NT2/D1 (cell line): ENCODE results near the gene C2orf81.
"Not testable (repeated sequence)": the region's sequence is repeated elsewhere in the genome, so short reads cannot be mapped to it uniquely, and the experiment has no call there.

ENCODE experiments used
- DNase-seq: peaks from one replicate; pipeline ENCODE4 v3.0.0-alpha.2; 2011; ENCODE audit warnings: low read depth, low spot score
- H3K27me3 ChIP-seq: 2 replicates; pipeline ENCODE4 v1.6.0; 2011; ENCODE audit warnings: mild to moderate bottlenecking; ENCODE audit not compliant: insufficient read length, insufficient read depth
- H3K36me3 ChIP-seq: 2 replicates; pipeline ENCODE4 v1.6.1; 2011; ENCODE audit warnings: mild to moderate bottlenecking, low read length, mixed read lengths; ENCODE audit not compliant: insufficient read depth, insufficient read length
- H3K4me1 ChIP-seq: 2 replicates; pipeline ENCODE4 v1.5.1; 2011; ENCODE audit not compliant: insufficient read depth, insufficient read length
- H3K4me3 ChIP-seq: 2 replicates; pipeline ENCODE4 v1.5.1; 2011; ENCODE audit warnings: low read depth; ENCODE audit not compliant: insufficient read length
- H3K9ac ChIP-seq: 2 replicates; pipeline ENCODE4 v1.6.0; 2011; ENCODE audit warnings: low read depth; ENCODE audit not compliant: insufficient read length
- H3K9me3 ChIP-seq: 2 replicates; pipeline ENCODE4 v1.5.1; 2011; ENCODE audit warnings: mild to moderate bottlenecking, low read length; ENCODE audit not compliant: insufficient read depth
- SUZ12 ChIP-seq: IDR thresholded peaks from 2 replicates; pipeline ENCODE4 v1.6.1; 2011; ENCODE audit not compliant: insufficient read length, insufficient read depth; ENCODE audit errors: extremely low read depth
- YY1 ChIP-seq: IDR thresholded peaks from 2 replicates; pipeline ENCODE4 v1.6.1; 2011; ENCODE audit not compliant: insufficient read length, insufficient read depth
- ZNF274 ChIP-seq: IDR thresholded peaks from 2 replicates; pipeline ENCODE4 v1.6.1; 2011; ENCODE audit warnings: mild to moderate bottlenecking, low read depth, low read length

C2orf81 gene

DNA sequence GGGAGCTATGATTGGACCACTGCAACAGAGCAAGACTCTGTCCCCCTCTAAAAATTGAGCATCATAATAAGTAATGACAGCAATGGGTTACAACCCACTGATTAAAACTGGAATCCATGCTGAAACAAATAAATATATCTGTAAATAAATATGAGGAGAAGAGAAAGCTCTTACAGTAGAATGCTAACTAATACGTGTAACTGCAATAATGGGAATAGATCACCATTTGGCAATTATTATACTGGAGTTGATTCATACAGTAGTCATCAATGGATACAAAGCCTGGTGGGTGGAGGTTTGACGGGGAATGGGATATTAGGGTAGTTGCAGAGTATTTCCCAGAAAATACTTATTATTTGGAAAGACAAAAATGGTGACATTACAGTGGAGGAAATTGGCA, 27.4 kb upstream of the C2orf81 start:
- H3K9me3 ChIP-seq = no peaks in the 10 kb centered on the region
- no peaks in the 10 kb centered on the region for H3K4me1 ChIP-seq
- no peak overlapping the region for H3K4me3 ChIP-seq
- H3K36me3 ChIP-seq = no peaks in the 10 kb centered on the region
- H3K9ac ChIP-seq = no peak overlapping the region
- no peak for DNase-seq
- TF ChIP-seq SUZ12 = no peak
- no peak for TF ChIP-seq YY1
- TF ChIP-seq ZNF274 = no peak
- H3K27me3 ChIP-seq = no peaks in the 10 kb centered on the region

DNA sequence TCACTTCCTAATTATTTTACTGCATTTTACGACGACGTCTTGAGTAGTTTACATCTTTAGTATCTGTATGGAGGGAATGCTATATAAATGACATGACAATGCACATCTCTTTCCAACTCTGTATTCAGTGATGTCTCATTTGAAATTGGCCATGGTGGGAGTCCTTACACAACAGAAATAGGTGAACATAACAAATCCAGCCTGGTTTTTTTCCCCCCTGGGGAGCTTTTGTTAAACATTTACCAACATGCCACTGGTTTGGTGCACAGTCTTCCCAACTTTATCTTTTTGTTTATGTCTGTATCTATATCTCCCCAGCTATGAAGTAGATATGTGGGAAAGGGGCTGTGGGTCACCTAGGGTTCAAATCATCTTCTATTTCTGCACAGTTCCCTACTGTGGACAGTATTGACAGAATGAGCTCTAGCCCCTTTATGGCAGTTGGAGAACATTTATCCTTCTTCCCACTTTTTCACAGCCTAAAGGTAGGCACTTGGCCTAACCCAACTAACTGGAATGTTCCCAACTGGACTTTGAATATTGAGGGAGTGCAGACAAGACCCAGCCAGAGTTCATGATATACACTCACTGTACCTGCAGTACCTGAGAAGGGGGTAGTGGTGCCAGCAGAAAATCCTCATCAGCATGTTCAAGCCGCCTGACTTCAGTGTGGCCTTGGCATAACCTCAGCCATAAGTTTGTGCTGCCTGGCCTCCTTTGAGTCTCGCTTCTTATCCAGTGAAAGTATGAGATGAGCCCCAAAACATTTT, 26.0 kb upstream of the C2orf81 start:
- H3K4me1 ChIP-seq = no peaks in the 10 kb centered on the region
- no peak for TF ChIP-seq SUZ12
- TF ChIP-seq YY1 = no peak
- no peak for TF ChIP-seq ZNF274
- no peaks in the 10 kb centered on the region for H3K9me3 ChIP-seq
- no peak for DNase-seq
- no peak overlapping the region for H3K9ac ChIP-seq
- H3K27me3 ChIP-seq = no peaks in the 10 kb centered on the region
- H3K36me3 ChIP-seq = no peaks in the 10 kb centered on the region
- no peak overlapping the region for H3K4me3 ChIP-seq

DNA sequence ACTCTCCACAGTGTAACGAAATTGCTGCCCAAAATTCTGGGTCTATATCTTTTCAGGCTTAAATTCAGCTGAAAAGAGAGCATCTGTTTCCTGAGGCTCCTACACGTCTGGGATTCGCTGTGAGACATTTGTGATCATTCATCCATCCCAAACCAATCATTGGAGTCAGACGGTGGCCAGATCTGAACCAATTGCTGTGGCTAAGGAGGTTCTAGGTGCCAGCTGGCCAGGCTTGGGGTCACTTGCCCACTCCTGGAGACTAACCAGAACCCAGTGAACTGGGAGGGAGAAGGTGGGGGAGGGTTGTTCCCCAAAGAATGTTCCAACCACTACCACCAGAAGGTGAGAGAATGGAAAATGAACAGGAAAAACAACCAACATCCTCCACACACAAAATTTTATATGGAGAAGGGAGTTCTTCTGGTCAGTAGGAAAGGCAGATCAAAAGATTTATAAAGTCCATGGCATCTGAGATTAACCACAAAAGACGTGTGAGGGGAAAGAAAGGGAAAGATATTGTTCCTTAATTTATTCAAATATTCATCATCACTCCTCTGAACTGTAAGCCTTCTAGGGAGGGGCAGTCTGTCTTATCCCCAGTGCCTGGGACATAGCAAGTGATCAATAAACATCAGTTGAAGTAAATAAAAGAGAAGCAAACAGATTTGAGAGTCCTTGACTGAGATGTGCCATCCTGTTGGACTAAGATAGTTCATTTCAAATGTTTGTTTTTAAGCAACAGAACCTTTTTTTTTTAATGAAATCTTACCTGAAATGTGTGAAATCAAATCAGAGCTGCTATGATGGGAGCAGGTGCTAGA, 23.3 kb upstream of the C2orf81 start:
- H3K9ac ChIP-seq = no peak overlapping the region
- no peaks in the 10 kb centered on the region for H3K36me3 ChIP-seq
- TF ChIP-seq SUZ12 = no peak
- no peak for TF ChIP-seq YY1
- no peak for TF ChIP-seq ZNF274
- H3K4me1 ChIP-seq = no peaks in the 10 kb centered on the region
- no peaks in the 10 kb centered on the region for H3K27me3 ChIP-seq
- no peaks in the 10 kb centered on the region for H3K9me3 ChIP-seq
- DNase-seq = no peak
- no peak overlapping the region for H3K4me3 ChIP-seq

DNA sequence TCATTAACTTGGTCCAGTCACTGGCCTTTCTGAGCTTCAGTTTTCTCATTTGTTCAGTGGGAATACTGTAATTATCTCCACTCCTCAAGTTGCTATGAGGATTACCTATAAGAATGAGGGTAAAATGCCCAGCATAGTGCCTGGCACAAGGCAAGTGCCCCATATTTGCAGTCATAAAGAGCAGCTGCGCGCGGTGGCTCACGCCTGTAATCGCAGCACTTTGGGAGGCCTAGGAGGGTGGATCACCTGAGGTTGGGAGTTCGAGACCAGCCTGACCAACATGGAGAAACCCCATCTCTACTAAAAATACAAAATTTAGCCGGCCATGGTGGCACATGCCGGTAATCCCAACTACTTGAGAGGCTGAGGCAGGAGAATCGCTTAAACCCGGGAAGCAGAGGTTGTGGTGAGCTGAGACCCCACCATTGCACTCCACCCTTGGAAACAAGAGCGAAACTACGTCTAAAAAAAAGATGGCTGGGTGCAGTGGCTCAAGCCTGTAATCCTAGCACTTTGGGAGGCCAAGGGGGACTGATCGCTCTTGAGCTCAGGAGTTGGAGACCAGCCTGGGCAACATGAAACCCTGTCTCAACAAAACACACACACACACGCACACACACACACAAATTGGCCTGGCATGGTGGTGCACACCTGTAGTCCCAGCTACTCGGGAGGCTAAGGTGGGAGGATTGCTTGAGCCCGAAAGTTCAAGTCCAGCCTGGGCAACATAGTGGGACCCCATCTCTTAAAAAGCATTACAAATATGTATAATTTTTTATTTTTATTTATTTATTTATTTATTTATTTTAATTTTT, 21.3 kb upstream of the C2orf81 start:
- H3K36me3 ChIP-seq = peaks cover 15% of the 10 kb centered on the region
- H3K4me3 ChIP-seq = peak overlapping the region; percentile 78
- not testable (repeated sequence) for H3K4me1 ChIP-seq, DNase-seq, H3K27me3 ChIP-seq, H3K9me3 ChIP-seq
- peak overlapping the region; percentile 90 for H3K9ac ChIP-seq

DNA sequence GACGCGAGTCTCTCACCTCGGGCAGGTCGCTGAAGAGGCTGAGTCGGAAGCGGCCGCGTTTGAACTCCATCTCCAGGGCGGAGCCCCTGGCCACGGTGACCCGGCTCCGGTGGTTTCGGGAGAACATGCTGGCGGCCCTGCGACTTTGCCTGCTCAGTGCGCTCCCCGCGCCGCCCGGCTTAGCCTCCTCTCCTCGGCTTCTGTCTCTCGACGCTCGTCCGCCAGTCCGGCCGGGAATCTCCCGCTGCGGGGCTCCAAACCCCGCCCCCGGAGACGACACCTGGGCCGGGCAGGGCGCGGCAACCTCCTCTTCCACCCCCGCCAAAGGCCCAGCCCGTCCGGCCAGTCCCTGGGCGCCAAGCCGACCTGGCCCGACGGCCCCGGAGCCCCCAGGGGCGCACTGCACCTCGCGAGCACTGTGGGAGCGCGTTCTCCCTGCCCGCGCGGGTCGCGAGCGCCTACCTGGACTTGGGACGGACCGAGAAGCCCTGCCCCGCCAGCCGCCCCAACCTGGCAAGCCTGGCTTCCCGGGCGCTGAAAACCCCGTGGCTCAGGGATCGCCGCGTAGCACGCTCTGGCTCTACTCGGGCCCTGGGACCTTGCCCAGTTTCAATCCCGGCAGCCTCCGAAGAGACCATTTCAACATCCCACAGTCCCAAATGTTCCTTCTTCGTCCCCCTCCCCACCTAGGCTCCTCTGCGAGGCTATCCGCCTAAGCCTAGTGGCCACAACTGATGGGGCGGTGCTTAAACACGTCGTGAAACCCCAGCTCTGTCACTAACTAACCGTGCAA, 20.5 kb upstream of the C2orf81 start, which contains the start of gene RTKN:
TSS of gene RTKN (minus strand) at position 248 of the 793 bp plus-strand sequence. CDS start at position 127, 121 bp downstream.
- TF ChIP-seq YY1 (no peak), SUZ12 (no peak), ZNF274 (no peak)
- no peaks in the 10 kb centered on the region for H3K9me3 ChIP-seq
- H3K27me3 ChIP-seq = no peaks in the 10 kb centered on the region
- H3K9ac ChIP-seq = peak within 1 kb of the TSS; percentile 90
- no peak for DNase-seq
- peaks cover 16% of the 10 kb centered on the region for H3K36me3 ChIP-seq
- peaks cover 9% of the 10 kb centered on the region for H3K4me1 ChIP-seq
- peak within 1 kb of the TSS; percentile 78 for H3K4me3 ChIP-seq

DNA sequence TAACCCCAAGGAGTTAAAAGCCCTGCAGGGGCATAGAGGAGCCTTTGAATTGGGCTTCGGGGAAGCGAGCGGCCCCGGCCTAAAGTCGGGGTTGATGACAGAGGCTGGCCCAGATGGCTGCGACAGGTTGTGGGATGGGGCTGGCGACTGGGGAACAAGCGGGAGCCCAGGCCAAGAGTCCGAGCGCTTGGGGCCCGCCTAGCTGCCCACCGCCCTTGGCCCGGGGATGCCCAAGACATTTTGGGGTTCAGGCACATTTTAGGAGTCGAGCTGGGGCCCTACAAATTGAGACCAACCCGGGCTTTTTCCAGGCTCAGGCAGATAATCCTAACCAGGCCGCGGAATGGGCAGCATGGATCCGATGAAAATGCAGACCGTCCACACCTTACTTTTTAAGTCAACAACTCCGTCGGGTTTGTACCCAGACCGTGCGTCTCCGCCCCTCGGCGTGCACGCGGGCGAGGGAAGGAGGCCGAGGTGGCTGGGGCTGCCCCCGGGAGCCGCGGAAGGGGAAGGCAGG, 19.8 kb upstream of the C2orf81 start:
- H3K9ac ChIP-seq = peak overlapping the region; percentile 90

More for the DNA sequence above, 19.8 kb upstream of the C2orf81 start:
- TF ChIP-seq ZNF274 (no peak), YY1 (no peak), SUZ12 (no peak)
- peaks cover 23% of the 10 kb centered on the region for H3K36me3 ChIP-seq
- H3K4me3 ChIP-seq = peak overlapping the region; percentile 78
- no peak for DNase-seq
- no peaks in the 10 kb centered on the region for H3K27me3 ChIP-seq
- peaks cover 9% of the 10 kb centered on the region for H3K4me1 ChIP-seq
- H3K9me3 ChIP-seq = no peaks in the 10 kb centered on the region
